ENCODE data around the gene NHSL1.
"Not testable (repeated sequence)": the region's sequence is repeated elsewhere in the genome, so short reads cannot be mapped to it uniquely, and the experiment has no call there.

Gene NHSL1

DNA sequence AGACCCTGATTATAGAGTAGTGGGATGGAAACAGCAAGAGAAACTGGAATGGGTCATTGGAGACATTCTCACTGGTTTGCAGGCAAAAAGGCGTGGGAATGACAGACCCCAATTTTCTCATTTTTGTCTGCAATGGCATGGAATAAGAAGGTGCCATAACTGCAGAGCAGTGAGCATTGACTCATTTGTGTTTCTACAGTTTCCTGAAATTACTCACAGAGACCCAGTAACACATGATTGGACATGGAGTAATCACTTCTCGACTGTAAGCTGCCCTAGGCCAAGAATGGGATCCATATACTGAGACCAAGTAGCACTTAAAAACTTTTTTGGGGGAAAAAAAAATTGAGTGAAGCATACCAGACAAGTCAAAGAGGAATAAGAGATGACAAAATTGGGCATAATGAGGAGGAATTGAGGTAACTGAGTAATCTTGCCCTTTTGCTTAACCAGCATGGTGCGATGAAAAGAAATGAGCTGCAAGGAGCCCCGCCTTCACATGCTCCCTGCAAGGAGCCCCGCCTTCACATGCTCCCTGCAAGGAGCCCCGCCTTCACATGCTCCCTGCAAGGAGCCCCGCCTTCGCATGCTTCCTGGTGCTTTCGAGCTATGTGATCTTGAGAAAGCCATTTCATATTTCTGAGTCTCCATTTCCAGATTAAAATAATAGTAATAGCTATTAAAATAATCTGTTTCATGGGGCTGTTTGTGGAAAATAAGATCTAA is 44.1 kb downstream of the NHSL1 start:
- DNase-seq = peak; percentile 25

- no peak for DNase-seq
These were observed 48.3 kb downstream of the NHSL1 start for GRCh38 chr6:138451043-138451442.

GRCh38 chr6:138450445-138450844 is 48.8 kb downstream of the NHSL1 start:
- no peak for DNase-seq

DNA sequence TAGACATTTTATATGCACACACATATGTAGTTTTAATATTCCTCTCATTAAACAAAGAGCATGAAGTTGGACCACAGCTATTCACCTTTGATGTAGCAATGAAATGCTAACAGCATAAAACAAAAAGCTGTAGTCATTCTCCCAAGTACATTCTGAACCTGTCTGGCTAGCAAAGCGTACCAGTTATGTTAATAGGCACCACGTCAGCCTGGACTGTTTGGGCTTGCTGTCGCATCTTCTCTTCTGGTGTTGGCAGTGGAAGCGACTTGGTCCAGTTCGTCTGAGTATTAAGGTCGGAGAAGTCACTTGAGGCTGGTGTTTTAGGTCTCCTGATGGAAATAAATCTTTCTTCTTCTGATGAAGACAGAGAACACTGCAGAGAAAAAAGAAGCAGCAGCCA is 52.5 kb downstream of the NHSL1 start:
- DNase-seq = no peak

DNA sequence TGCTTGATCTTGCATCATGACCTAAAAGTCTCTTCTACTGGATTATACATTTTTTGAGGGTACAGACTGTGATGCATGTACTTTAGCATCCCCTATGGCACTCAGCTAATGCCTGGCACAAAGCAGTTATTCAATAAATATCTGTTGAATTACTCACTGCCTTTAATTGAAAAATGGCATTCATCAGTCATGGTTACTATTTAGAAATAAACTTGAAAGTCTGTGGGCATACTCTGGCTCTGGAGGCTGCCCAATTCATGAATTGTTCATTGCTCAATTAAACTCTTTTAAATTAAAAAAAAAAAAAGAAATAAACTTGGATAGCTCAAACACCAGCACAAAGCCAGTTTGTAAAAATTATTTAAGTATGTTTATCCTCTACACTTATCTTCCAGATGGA is 55.3 kb downstream of the NHSL1 start:
- no peak for DNase-seq

DNA sequence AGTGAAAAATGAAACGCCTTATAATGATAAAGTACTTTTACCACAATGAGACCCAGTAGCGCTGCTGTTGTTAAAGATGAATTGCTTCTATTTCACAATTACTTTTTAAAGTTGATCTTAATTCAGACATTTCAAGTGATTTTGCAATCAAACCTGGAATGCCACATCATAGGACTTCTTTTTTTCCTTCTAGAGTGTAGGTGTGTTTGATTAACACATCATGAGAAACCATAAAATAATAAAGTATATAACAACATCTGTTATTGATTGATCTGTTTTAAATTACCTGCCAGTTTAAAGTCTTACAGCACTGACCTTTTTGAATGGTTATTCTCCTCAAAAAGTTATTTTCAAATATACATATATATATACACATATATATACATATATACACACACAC is 56.6 kb downstream of the NHSL1 start:
- no peak for DNase-seq

GRCh38 chr6:138441965-138442364 is 57.3 kb downstream of the NHSL1 start:
- DNase-seq = no peak

GRCh38 chr6:138440758-138441357 is 58.4 kb downstream of the NHSL1 start:
- no peak for DNase-seq

DNA sequence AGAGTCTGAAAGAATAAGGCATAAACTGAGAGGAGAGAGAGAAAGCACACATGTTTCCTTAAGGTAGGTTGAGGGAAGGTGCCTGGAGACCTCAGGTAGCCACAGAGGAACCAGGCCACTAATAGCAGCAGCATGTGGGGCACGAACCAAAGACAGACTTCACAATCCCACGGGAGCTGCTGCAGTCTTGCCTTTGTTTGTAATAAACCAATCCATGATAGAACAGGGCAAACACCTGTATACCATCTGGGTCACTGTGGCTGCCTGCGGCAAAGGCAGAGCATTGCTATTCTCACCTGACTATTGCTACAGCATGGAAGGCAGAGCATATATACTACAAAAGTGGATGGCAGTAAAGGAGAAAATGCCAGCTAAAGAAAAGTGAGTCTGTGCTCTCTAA is 59.0 kb downstream of the NHSL1 start:
- DNase-seq = no peak

- no peak for DNase-seq
These were observed 59.7 kb downstream of the NHSL1 start for GRCh38 chr6:138439546-138439945.

DNA sequence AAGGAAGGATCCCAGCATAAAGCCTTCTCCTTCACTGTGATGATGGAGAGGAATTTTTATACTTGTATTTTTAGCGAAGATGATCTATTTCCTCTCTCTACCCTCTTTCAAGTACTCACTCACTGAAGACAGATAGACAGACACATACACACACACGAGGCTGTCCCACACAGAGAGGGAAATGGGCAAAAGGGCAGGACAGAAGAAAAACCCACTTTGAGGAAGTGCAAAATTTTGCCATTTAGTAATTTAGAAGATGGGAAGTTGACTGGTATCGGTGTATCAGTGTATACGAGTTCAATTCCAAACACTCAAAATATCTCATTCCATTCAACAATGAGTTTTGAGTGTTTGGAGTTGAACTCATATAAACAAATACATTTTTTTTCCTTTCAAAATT is 64.4 kb downstream of the NHSL1 start:
- DNase-seq = no peak

DNA sequence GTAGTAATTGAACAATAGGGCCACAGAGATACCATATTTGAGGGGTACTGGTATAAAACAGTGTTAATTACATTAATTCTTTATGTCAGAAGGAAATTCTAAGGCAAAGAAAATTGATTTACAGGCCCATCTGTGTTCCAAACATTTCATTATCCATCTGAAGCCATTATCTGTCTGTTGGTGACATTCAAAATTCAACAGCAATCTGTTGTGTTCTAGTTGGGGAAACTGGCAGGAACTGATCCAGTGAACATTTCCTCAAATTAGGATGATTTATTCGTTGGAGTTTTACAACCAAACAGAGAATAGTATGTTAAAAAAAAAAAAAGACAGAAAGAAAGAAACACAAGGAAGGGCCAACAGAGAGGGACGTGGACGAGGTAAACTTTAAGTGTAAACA is 65.2 kb downstream of the NHSL1 start:
- no peak for DNase-seq

GRCh38 chr6:138432063-138432356 is 67.3 kb downstream of the NHSL1 start:
- DNase-seq = no peak

GRCh38 chr6:138431256-138432062 is 67.8 kb downstream of the NHSL1 start:
- no peak for DNase-seq

DNA sequence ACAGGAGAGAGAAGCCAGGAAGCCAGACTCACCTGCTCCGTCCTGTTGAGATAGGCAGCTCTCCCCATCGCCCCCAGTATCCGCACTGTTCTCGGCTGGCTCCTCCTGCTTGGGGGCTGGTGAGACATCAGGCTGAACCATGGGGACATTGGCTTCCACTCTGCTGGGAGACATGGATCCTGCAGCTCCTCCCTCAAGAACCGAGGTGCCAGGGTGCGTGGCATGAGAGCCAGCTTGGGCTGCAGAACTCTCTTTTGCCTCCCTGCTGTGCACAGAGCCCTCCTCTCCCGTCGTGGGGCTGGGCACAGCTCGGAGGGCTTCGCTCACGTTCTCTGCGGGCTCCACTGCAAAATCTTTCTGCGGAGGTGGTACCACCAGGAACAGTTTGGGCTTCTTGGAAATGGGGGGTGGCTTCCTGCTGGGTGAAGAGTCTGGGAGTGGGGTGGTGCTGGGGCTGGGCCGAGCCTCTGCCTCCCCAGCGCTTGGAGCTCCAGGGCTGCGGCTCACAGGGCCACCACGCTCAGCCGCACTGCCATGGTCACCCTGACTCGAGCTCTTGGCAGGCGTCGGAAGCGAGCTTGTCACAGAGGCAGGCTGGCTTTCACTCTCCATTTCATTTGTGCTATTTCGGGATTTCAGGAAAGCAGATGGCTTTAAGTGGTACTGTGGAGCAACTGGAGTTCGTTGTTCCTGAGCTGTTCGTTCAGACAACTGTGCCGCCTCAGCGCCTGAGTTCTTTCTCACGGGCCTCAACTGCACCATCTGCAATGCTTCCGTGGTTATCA is 68.7 kb downstream of the NHSL1 start:
- no peak for DNase-seq

DNA sequence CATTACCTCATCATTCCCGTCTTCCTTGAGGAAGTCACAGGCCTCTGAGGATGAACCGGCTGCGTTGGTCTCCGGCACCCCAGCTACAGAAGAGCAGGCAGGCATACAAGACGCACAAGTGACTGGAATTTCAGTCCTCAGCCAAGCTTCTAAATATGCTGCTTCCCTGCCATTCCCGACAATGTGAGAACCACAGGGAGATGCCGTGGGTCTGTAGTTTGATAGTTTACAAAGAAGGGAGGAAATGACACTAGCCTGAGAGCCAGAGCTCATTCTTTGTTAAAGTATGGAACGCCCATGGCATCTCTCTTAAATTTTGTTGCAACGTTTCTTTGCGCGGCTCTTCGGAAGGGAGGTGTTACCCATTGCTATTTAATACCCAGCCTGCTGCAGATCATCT is 69.5 kb downstream of the NHSL1 start:
- no peak for DNase-seq

DNA sequence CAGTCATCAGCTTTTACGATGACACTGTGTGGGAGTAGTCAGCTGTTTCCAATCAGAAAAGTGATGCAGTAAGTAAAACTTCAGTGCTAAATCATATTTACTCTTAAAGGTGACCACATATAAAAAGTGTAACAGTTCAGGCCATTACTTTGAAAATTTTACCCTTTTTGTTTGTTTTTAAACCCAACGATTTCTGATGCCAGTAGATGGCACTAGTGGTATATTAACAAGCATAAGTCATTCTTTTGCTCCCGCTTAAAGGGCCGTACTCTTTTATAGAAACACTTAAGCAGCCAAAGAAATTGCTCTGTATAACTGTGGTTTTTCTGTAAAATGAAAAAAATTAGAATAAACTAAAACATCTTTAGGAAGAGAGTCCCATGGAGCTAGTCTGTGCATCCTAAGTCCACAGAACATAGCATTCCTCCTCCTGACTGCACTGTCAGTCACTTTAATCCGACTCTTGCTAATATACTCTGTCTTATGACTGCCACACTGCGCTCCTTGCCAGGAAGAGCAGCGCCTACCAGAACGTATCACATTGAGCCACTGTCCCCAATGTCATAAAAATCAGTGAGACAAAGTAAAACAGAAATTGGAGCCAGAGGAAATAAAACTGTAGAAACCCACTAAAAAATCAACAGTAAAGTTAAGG is 70.2 kb downstream of the NHSL1 start:
- DNase-seq = no peak

- DNase-seq = no peak
These were observed 71.6 kb downstream of the NHSL1 start for GRCh38 chr6:138427701-138428100.

DNA sequence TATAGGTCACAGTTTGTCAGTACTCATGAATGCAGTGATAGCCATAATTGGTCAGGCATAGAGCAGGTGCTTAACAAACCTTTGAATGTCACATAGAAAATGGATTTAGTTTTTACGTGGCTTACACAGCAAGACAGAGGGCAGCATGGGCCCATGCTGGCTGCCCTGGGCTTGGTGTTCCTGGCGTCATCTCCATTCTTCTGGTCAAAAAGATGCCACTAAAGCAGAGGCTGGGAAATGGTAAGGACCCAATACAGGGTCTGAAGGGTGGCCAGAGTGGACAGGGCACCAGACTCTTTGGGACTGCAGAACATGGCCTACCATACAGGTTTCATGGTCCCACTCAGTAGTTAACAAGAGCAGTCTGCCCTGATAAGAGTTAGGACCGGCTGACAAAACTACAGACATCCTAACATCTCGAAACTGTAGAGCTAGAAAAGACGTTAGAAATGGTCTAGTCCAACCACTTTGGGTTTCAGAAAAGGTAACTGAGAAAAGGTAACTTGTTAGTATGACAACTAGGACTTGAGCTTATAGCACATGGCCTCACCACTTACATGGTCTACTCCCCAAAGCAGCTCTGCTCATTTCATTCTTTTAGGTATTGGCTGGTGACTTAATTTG is 72.7 kb downstream of the NHSL1 start:
- DNase-seq = no peak

DNA sequence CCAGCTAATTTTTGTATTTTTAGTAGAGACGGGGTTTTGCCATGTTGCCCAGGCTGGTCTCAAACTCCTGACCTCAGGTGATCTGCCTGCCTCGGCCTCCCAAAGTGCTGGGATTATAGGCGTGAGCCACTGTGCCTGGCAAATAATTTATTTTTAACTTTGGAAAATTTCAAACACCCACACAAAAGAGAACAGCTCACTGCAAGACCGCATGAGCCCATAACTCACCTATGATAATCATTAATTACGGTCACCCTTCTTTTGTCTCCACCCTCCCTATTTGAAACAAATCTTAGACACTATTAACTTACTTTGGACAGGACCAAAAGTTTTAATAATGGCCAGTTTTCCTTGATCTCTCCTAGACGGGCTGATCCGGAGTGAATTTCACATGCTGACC is 74.0 kb downstream of the NHSL1 start:
- not testable (repeated sequence) for DNase-seq

DNA sequence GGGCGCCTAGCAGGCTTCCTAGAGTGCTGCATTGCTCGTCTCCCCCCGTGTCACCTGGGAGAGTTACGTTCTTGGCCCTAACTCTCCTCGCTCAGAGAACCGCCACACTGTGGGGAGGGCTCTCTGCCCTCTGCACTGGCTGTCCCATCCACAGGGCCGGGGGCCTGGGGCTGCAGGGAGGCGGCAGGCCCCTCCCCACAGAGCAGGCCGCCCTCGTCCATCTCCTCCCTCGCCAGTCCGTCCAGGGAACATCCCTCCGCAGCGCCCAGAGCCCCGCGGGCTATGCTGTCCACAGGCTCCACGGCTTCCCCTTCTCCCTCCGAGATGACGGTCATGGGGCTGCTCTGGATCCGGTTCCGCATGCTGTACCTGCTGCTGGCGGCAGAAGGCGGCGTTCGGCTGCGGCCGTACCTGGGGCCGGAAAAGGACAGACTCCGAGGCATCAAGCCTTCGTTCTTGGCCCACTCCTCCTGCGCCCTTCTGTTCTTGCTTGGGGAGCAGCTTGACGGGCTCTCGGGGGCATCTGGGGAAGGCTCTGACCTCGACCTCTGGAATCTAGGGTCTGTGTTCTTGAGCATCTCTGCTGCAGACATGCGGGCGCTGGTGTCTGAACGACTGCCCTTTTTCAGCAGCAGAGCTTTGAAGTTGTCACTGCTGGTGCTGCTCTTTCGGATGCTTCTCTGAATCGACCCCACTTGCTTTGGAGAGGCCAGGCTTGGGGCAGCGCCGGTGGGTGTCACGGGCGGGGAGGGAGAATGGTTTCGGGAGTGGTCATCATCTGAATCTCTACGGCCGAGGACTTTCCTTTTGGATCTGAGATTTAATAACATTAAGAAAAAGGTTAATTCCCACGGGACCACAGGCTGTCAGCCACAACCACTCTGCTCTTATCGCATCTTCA is 75.0 kb downstream of the NHSL1 start:
- no peak for DNase-seq

All from DMS79 (cell line).